H1 (cell line): ENCODE measurements around the gene PDE1C.

Experiments
- CHD1 ChIP-seq: IDR thresholded peaks from 2 replicates; pipeline ENCODE4 v1.6.1; 2012; ENCODE audit warnings: low read depth, low read length, improper control_type of control experiment
- CHD2 ChIP-seq: IDR thresholded peaks from 2 replicates; pipeline ENCODE4 v1.6.1; 2012; ENCODE audit warnings: low read length, improper control_type of control experiment
- CTCF ChIP-seq, 3 experiments: IDR thresholded peaks; 1 replicate in 2 of 3; 2 replicates in 1 of 3; pipeline versions ENCODE4 v1.5.1 to v1.6.1; 2011; ENCODE audit warnings: low read length in 3 of 3, mild to moderate bottlenecking in 3 of 3, inconsistent platforms in 2 of 3, low read depth in 1 of 3, moderate library complexity in 1 of 3; ENCODE audit not compliant: insufficient read depth in 1 of 3; ENCODE audit errors: control extremely low read depth in 1 of 3
- E2F6 ChIP-seq: IDR thresholded peaks from 2 replicates; pipeline ENCODE4 v1.6.1; 2012; ENCODE audit warnings: inconsistent platforms
- EP300 ChIP-seq, 2 experiments: IDR thresholded peaks; 1 replicate in 1 of 2; 2 replicates in 1 of 2; pipeline ENCODE4 v1.6.1; 2011 to 2012; ENCODE audit warnings: low read depth in 2 of 2, low read length in 2 of 2, mild to moderate bottlenecking in 2 of 2, borderline replicate concordance in 1 of 2, inconsistent platforms in 1 of 2, moderate library complexity in 1 of 2
- FOSL1 ChIP-seq: IDR thresholded peaks from 2 replicates; pipeline ENCODE4 v1.6.1; 2011; ENCODE audit warnings: mild to moderate bottlenecking, low read depth, low read length, moderate library complexity; ENCODE audit not compliant: insufficient read depth
- JUND ChIP-seq: IDR thresholded peaks from 2 replicates; pipeline ENCODE4 v1.6.1; 2011; ENCODE audit warnings: mild to moderate bottlenecking, improper control_type of control experiment, low read length
- MAFK ChIP-seq: IDR thresholded peaks from 2 replicates; pipeline ENCODE4 v1.6.1; 2012; ENCODE audit warnings: low read depth, mild to moderate bottlenecking, improper control_type of control experiment, low read length
- POLR2A ChIP-seq, 2 experiments: IDR thresholded peaks; 1 replicate in 1 of 2; 2 replicates in 1 of 2; pipeline ENCODE4 v1.6.1; 2011; ENCODE audit warnings: low read depth in 2 of 2, low read length in 2 of 2, mild to moderate bottlenecking in 2 of 2; ENCODE audit errors: control extremely low read depth in 1 of 2
- POLR2AphosphoS5 ChIP-seq: IDR thresholded peaks from 2 replicates; pipeline ENCODE4 v1.6.1; 2011; ENCODE audit warnings: low read depth, low read length
- RAD21 ChIP-seq, 2 experiments: IDR thresholded peaks in 1 of 2; conservative IDR thresholded peaks in 1 of 2; 2 replicates each; pipeline ENCODE4 v1.6.1; 2011; ENCODE audit warnings: low read depth in 2 of 2, low read length in 2 of 2, improper control_type of control experiment in 1 of 2, inconsistent platforms in 1 of 2, mild to moderate bottlenecking in 1 of 2, moderate library complexity in 1 of 2
- RBBP5 ChIP-seq: IDR thresholded peaks from 2 replicates; pipeline ENCODE4 v1.7.1; 2012; ENCODE audit warnings: low read depth, mild to moderate bottlenecking, inconsistent platforms, low read length, moderate library complexity, borderline replicate concordance
- TEAD4 ChIP-seq: IDR thresholded peaks from 2 replicates; pipeline ENCODE4 v1.6.1; 2012; ENCODE audit warnings: low read depth, low read length, inconsistent platforms, mixed read lengths
- YY1 ChIP-seq: IDR thresholded peaks from 2 replicates; pipeline ENCODE4 v1.6.1; 2011; ENCODE audit warnings: low read depth, mild to moderate bottlenecking, low read length

GRCh38 chr7:31955641-31956040 lies 114.6 kb downstream of the PDE1C start:
- TF ChIP-seq TEAD4 (no peak), CTCF (IDR thresholded peaks at IDR 0.05; ENCODE audit: control extremely low read depth in 1 of 3, insufficient read depth in 1 of 3, low read depth in 1 of 3, low read length in 3 of 3) (no peak), CHD2 (no peak), EP300 (IDR thresholded peaks at IDR 0.05; ENCODE audit: borderline replicate concordance in 1 of 2, low read depth in 2 of 2, low read length in 2 of 2) (no peak), POLR2AphosphoS5 (no peak), JUND (no peak), RBBP5 (no peak), FOSL1 (no peak), E2F6 (no peak), CHD1 (no peak), RAD21 (IDR thresholded peaks at IDR 0.05 in 1 of 2, conservative IDR thresholded peaks at IDR 0.05 in 1 of 2; ENCODE audit: low read depth in 2 of 2, low read length in 2 of 2) (no peak), YY1 (no peak), POLR2A (IDR thresholded peaks at IDR 0.05; ENCODE audit: control extremely low read depth in 1 of 2, low read depth in 2 of 2, low read length in 2 of 2) (no peak), MAFK (no peak)
